Measurements from ENCODE around the gene GULP1. TPM values are rescaled to one million over a fixed set of nuclear protein-coding genes. Genes with fewer than 3 reads are reported as not detected.

The GULP1 gene
- total and polyA plus RNA-seq, 2 of the 4 experiments (the other 2 are of a cell fraction): 24.4 to 40.1 TPM

DNA sequence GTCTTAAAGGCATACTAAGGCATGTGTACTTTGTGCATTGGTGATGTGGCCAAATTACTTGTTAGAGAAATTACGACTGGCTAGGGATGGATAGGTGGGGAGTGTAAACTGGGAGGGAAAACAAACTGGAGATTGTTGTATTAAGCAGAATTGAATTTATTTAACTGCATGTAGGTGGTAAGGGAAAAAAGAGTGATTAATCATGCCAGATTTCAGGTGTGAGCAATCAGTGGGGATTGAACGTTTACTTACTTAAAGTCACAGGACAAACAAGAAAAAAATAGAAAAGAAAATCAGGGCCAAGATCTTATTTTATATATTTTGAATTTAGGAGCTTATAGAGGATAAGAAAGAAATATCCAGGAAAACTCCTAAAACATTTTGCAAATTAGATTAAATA, 88.6 kb downstream of the GULP1 start:
- DNase-seq (no peak), ATAC-seq (ENCODE audit: low read depth) (no peak)
- no peak overlapping the region for H3K56ac ChIP-seq (ENCODE audit: extremely low read depth, insufficient read depth, low read length)
- no peak overlapping the region for H2AFZ ChIP-seq (replicated peaks; ENCODE audit: low read length, poor library complexity)
- TF ChIP-seq POLR2A (IDR thresholded peaks at IDR 0.05; ENCODE audit: low read depth, low read length) (no peak), BHLHE40 (IDR thresholded peaks at IDR 0.05; ENCODE audit: low read depth, low read length) (no peak), SMC3 (IDR thresholded peaks at IDR 0.05; ENCODE audit: low read depth, low read length) (no peak), RFX5 (IDR thresholded peaks at IDR 0.05; ENCODE audit: low read depth, low read length) (no peak), RCOR1 (IDR thresholded peaks at IDR 0.05; ENCODE audit: insufficient replicate concordance, low read length) (no peak)
- TF ChIP-seq, protein P1, sequence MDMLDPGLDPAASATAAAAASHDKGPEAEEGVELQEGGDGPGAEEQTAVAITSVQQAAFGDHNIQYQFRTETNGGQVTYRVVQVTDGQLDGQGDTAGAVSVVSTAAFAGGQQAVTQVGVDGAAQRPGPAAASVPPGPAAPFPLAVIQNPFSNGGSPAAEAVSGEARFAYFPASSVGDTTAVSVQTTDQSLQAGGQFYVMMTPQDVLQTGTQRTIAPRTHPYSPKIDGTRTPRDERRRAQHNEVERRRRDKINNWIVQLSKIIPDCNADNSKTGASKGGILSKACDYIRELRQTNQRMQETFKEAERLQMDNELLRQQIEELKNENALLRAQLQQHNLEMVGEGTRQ (IDR thresholded peaks at IDR 0.05; ENCODE audit: low read depth, low read length): no peak
- no peak overlapping the region for H2AK9ac ChIP-seq (replicated peaks; ENCODE audit: low read depth, low read length, poor library complexity)
- peaks cover 13% of the 10 kb centered on the region for H3K4me1 ChIP-seq (ENCODE audit: control insufficient read depth, insufficient read depth, low read length)
- intact Hi-C loops (cut with micrococcal nuclease) (no loop called here), in situ Hi-C loops (cut with MboI; ENCODE audit: low sequenced_read_pairs) (no loop called here), dilution Hi-C loops (cut with HindIII; ENCODE audit: low sequenced_read_pairs, unreplicated experiment) (no loop called here)
- peaks cover 8% of the 10 kb centered on the region; the same call in 1 of the 2 replicates for H3K36me3 ChIP-seq (ENCODE audit: control insufficient read depth, insufficient read depth, low read length)
- peak overlapping the region; percentile 66; the same call in 1 of the 2 replicates for H3K23ac ChIP-seq (ENCODE audit: low read depth, low read length)
- ChIA-PET CTCF (no interaction called here), POLR2A (ENCODE audit: unreplicated experiment) (no interaction called here)
- BruUV-seq (replicated peaks): no TSS peak
- peak overlapping the region; percentile 78 for H3K14ac ChIP-seq (replicated peaks; ENCODE audit: low read depth, low read length)
- H4K5ac ChIP-seq (ENCODE audit: low read depth, low read length): peak overlapping the region; percentile 62; the same call in 1 of the 2 replicates
- H2AK5ac ChIP-seq (ENCODE audit: low read depth, low read length): peak overlapping the region; percentile 93
- H3K18ac ChIP-seq (ENCODE audit: low read depth, low read length): peak overlapping the region; percentile 84; the same call in 1 of the 2 replicates
- WGBS, 2 experiments (ENCODE audit: extremely low coverage in 2 of 2, insufficient read length in 1 of 2): no CpG with 5 or more reads among the region's 2 CpGs
- H3K4ac ChIP-seq (ENCODE audit: low read depth, low read length): peak overlapping the region; percentile 77; the same call in 1 of the 2 replicates
- H3K9me3 ChIP-seq (ENCODE audit: control insufficient read depth, insufficient read depth, low read length): peaks cover 4% of the 10 kb centered on the region
- peak overlapping the region; percentile 91 for H2BK120ac ChIP-seq (ENCODE audit: low read depth, low read length)
- peak overlapping the region; percentile 70; the same call in 1 of the 2 replicates for H4K91ac ChIP-seq (ENCODE audit: insufficient read depth, low read depth, low read length)
- no peak overlapping the region for H3K4me3 ChIP-seq (ENCODE audit: insufficient read depth, low read depth, low read length)
- H3K79me1 ChIP-seq (ENCODE audit: low read depth in 1 of 2, low read length in 2 of 2): peaks cover 12 to 36% of the 10 kb centered on the region in 2 experiments
- H4K8ac ChIP-seq (ENCODE audit: low read depth in 2 of 2, low read length in 2 of 2): peak overlapping the region in 1 of 2 experiments; percentile 60; a peak in 3 of 4 replicates
- H2BK15ac ChIP-seq (ENCODE audit: low read depth, low read length): peak overlapping the region; percentile 77; the same call in 2 of the 3 replicates
- H2BK20ac ChIP-seq (ENCODE audit: low read depth, low read length): peak overlapping the region; percentile 97
- H2BK5ac ChIP-seq (ENCODE audit: low read depth, low read length, poor library complexity, severe bottlenecking): peak overlapping the region; percentile 70
- H3K9me1 ChIP-seq (ENCODE audit: insufficient read depth, low read length): peaks cover 3% of the 10 kb centered on the region; the same call in 1 of the 2 replicates
- no peak overlapping the region for H3K27ac ChIP-seq (ENCODE audit: insufficient read depth, low read length)
- H3K4me2 ChIP-seq (ENCODE audit: low read depth, low read length): no peak overlapping the region; the same call in 1 of the 2 replicates
- no peaks in the 10 kb centered on the region for H4K20me1 ChIP-seq (ENCODE audit: insufficient read depth, low read length)
- H3K27me3 ChIP-seq (ENCODE audit: control insufficient read depth, insufficient read depth, low read length): no peaks in the 10 kb centered on the region
- H3K9ac ChIP-seq (ENCODE audit: low read depth, low read length): no peak overlapping the region
